HepG2 (cell line): ENCODE measurements around the gene PIEZO1. TPM values are rescaled to one million over a fixed set of nuclear protein-coding genes. Genes with fewer than 3 reads are reported as not detected.
A peak's percentile ranks its signal among the peaks of the same experiment; 100 is the strongest.

Experiments
- CCDC6 ChIP-seq: sonication (generic); formaldehyde crosslinking; IDR thresholded peaks from 2 replicates; pipeline ENCODE4 v1.8.1; 2022; ENCODE audit warnings: mild to moderate bottlenecking, missing genetic modification reagents, moderate library complexity
- FOSL1 ChIP-seq: sonication (generic); formaldehyde crosslinking; IDR thresholded peaks from 2 replicates; pipeline ENCODE4 v1.9.0; 2021; ENCODE audit warnings: missing genetic modification reagents, borderline replicate concordance
- FOXP1 ChIP-seq, 2 experiments: fragments of 450-650 bp in 1 of 2; IDR thresholded peaks; 2 replicates each; pipeline ENCODE4 v1.6.1; 2017 to 2018; ENCODE audit warnings: antibody characterized with exemption in 1 of 2
- HIVEP1 ChIP-seq: sonication (generic); formaldehyde crosslinking; IDR thresholded peaks from 2 replicates; pipeline ENCODE4 v1.4.0; 2020; ENCODE audit warnings: mild to moderate bottlenecking, missing genetic modification reagents
- HOXA9 ChIP-seq: sonication (generic); formaldehyde crosslinking; IDR thresholded peaks from 2 replicates; pipeline ENCODE4 v1.8.1; 2022; ENCODE audit warnings: missing genetic modification reagents, mild to moderate bottlenecking, moderate library complexity, borderline replicate concordance
- LRRFIP1 ChIP-seq: sonication (generic); formaldehyde crosslinking; conservative IDR thresholded peaks from 2 replicates; pipeline ENCODE4 v1.4.0; 2020; ENCODE audit warnings: missing genetic modification reagents
- MEIS2 ChIP-seq: sonication (generic); formaldehyde crosslinking; IDR thresholded peaks from 2 replicates; pipeline ENCODE4 v1.9.0; 2021; ENCODE audit warnings: mild to moderate bottlenecking, missing genetic modification reagents
- MIXL1 ChIP-seq: IDR thresholded peaks from 2 replicates; pipeline ENCODE4 v1.6.1; 2016
- NFKBIZ ChIP-seq: IDR thresholded peaks from 2 replicates; pipeline ENCODE4 v1.6.1; 2018; ENCODE audit warnings: missing genetic modification reagents, missing compliant biosample characterization
- NRL ChIP-seq: sonication (generic); formaldehyde crosslinking; IDR thresholded peaks from 2 replicates; pipeline ENCODE4 v1.5.0; 2020; ENCODE audit warnings: missing genetic modification reagents, mild to moderate bottlenecking, moderate library complexity, borderline replicate concordance
- SNRNP70 ChIP-seq: fragments of 200-400 bp; formaldehyde crosslinking; IDR thresholded peaks from 2 replicates; pipeline ENCODE4 v1.6.1; 2017; ENCODE audit warnings: mild to moderate bottlenecking, low read depth, low read length, moderate library complexity
- TBX2 ChIP-seq: sonication (generic); formaldehyde crosslinking; IDR thresholded peaks from 2 replicates; pipeline ENCODE4 v1.5.0; 2020; ENCODE audit warnings: missing genetic modification reagents, mild to moderate bottlenecking, borderline replicate concordance
- TRAFD1 ChIP-seq: sonication (generic); formaldehyde crosslinking; IDR thresholded peaks from 2 replicates; pipeline ENCODE4 v1.5.1; 2020; ENCODE audit warnings: missing genetic modification reagents, mild to moderate bottlenecking, borderline replicate concordance
- TSC22D2 ChIP-seq: sonication (generic); formaldehyde crosslinking; IDR thresholded peaks from 2 replicates; pipeline ENCODE4 v1.5.1; 2020; ENCODE audit warnings: missing genetic modification reagents, mild to moderate bottlenecking, borderline replicate concordance
- ZNF230 ChIP-seq: sonication (generic); formaldehyde crosslinking; IDR thresholded peaks from 2 replicates; pipeline ENCODE4 v1.4.0; 2020; ENCODE audit warnings: mild to moderate bottlenecking, missing genetic modification reagents
- ZNF562 ChIP-seq: sonication (generic); formaldehyde crosslinking; IDR thresholded peaks from 2 replicates; pipeline ENCODE4 v1.8.0; 2022; ENCODE audit warnings: missing genetic modification reagents, borderline replicate concordance
- ZNF615 ChIP-seq: sonication (generic); formaldehyde crosslinking; IDR thresholded peaks from 2 replicates; pipeline ENCODE4 v1.5.0; 2020; ENCODE audit warnings: mild to moderate bottlenecking, missing genetic modification reagents, borderline replicate concordance
- polyA plus RNA-seq, 8 experiments: library from polyadenylated mRNA; depleted of rRNA in 3 of 8; stranded (reverse) in 7 of 8; unstranded in 1 of 8; fragments of >200 nt; fragmentation: Illumina TruSeq in 4 of 8; extraction: Trizol in 4 of 8; gene quantifications; 2 replicates each; pipeline versions ENCODE4 v1.2.1 to v1.2.3, GENCODE V29; 2011 to 2016; ENCODE audit warnings: low read depth in 4 of 8, missing spikeins in 1 of 8, mixed read lengths in 1 of 8; ENCODE audit not compliant: insufficient read depth in 1 of 8
- total RNA-seq, 5 experiments: library from RNA; depleted of rRNA; stranded (reverse); fragments of >200 nt; fragmentation: Illumina TruSeq; extraction: Trizol; gene quantifications; 2 replicates each; pipeline ENCODE4 v1.2.3, GENCODE V29; 2016; ENCODE audit warnings: low read depth in 1 of 5
- TF ChIP-seq, protein P1 (sequence below), 2 experiments: sonication (generic) in 1 of 2; formaldehyde crosslinking in 1 of 2; IDR thresholded peaks; 2 replicates each; pipeline versions ENCODE4 v1.6.1 to v1.9.0; 2014 to 2022; ENCODE audit warnings: antibody characterized with exemption in 1 of 2, borderline replicate concordance in 1 of 2, inconsistent platforms in 1 of 2, low read depth in 1 of 2, missing genetic modification reagents in 1 of 2

Gene PIEZO1
- total and polyA plus RNA-seq, 2 of the 13 experiments (the other 11 are each of a cell fraction or from before 2014, with no cell fraction given), result 67.9 to 85.0 TPM

GRCh38 chr16:88811769-88812512 is 26.9 kb upstream of the PIEZO1 start, which contains the start of gene APRT (continued):
- TF ChIP-seq MEIS2 (CRISPR knock-in tag), result peak; percentile 17; the same call in 1 of the 2 replicates
- no peak; the same call in none of the 2 replicates for TF ChIP-seq NFKBIZ (CRISPR knock-in tag)
- no peak for TF ChIP-seq ZNF615 (CRISPR knock-in tag)
- no peak for TF ChIP-seq FOSL1 (CRISPR knock-in tag)
- TF ChIP-seq SNRNP70, result no peak
- TF ChIP-seq, protein P1, sequence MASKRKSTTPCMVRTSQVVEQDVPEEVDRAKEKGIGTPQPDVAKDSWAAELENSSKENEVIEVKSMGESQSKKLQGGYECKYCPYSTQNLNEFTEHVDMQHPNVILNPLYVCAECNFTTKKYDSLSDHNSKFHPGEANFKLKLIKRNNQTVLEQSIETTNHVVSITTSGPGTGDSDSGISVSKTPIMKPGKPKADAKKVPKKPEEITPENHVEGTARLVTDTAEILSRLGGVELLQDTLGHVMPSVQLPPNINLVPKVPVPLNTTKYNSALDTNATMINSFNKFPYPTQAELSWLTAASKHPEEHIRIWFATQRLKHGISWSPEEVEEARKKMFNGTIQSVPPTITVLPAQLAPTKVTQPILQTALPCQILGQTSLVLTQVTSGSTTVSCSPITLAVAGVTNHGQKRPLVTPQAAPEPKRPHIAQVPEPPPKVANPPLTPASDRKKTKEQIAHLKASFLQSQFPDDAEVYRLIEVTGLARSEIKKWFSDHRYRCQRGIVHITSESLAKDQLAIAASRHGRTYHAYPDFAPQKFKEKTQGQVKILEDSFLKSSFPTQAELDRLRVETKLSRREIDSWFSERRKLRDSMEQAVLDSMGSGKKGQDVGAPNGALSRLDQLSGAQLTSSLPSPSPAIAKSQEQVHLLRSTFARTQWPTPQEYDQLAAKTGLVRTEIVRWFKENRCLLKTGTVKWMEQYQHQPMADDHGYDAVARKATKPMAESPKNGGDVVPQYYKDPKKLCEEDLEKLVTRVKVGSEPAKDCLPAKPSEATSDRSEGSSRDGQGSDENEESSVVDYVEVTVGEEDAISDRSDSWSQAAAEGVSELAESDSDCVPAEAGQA (IDR thresholded peaks at IDR 0.05; ENCODE audit: low read depth), result peak; percentile 68; the same call in 1 of the 2 replicates
- TF ChIP-seq, protein P1 (CRISPR knock-in tag; IDR thresholded peaks at IDR 0.05; ENCODE audit: borderline replicate concordance), result peak; percentile 94
- TF ChIP-seq ZNF562 (CRISPR knock-in tag), result no peak
- no peak for TF ChIP-seq TRAFD1 (CRISPR knock-in tag)
- TF ChIP-seq LRRFIP1 (CRISPR knock-in tag), result no peak
- 0 out of 2 replicates have a peak, but pooled peaks have one; percentile 43 for TF ChIP-seq TSC22D2 (CRISPR knock-in tag)
- TF ChIP-seq HIVEP1 (CRISPR knock-in tag), result no peak; the same call in none of the 2 replicates
- TF ChIP-seq NRL, result no peak; the same call in 1 of the 2 replicates
- TF ChIP-seq HOXA9 (CRISPR knock-in tag), result no peak
- TF ChIP-seq MIXL1, result peak; percentile 53; the same call in 1 of the 2 replicates
- peak; percentile 44 for TF ChIP-seq TBX2 (CRISPR knock-in tag)
- TF ChIP-seq CCDC6 (CRISPR knock-in tag), result peak; percentile 85; the same call in 1 of the 2 replicates
- TF ChIP-seq ZNF230 (CRISPR knock-in tag), result peak; percentile 84
- TF ChIP-seq FOXP1 (IDR thresholded peaks at IDR 0.05), result no peak
- no peak for TF ChIP-seq FOXP1 (CRISPR knock-in tag; IDR thresholded peaks at IDR 0.05)
